Peyer's patch (tissue), 4 donors: ENCODE measurements around the gene FGF2.

ENCODE experiments used
- CTCF ChIP-seq, 6 experiments: fragments of 450-650 bp in 4 of 6; fragments of 200-600 bp in 2 of 6; sonication (generic) in 1 of 6; IDR thresholded peaks; one replicate each; pipeline ENCODE4 v1.5.1; 2017 to 2019; ENCODE audit warnings: antibody characterized with exemption in 6 of 6, mild to moderate bottlenecking in 3 of 6, moderate library complexity in 1 of 6
- POLR2A ChIP-seq, 2 donors: fragments of 450-650 bp; IDR thresholded peaks; one replicate each; pipeline ENCODE4 v1.5.1; 2017; ENCODE audit warnings: antibody characterized with exemption in 2 of 2, mild to moderate bottlenecking in 2 of 2, moderate library complexity in 2 of 2

- TF ChIP-seq POLR2A (IDR thresholded peaks at IDR 0.05): no peak
- no peak for TF ChIP-seq CTCF (IDR thresholded peaks at IDR 0.05)
These were observed 74.8 kb downstream of the FGF2 start for GRCh38 chr4:122901247-122902010.
